Inflammatory macrophage treated with lipopolysaccharide for 1 hour (primary cell): ENCODE data around the gene KCNG4.
"Not testable (repeated sequence)": the region's sequence is repeated elsewhere in the genome, so short reads cannot be mapped to it uniquely, and the experiment has no call there.

Experiments used
- DNase-seq, 2 donors: peaks; one replicate each; pipeline ENCODE4 v3.0.0-alpha.2; 2020 to 2022

KCNG4 gene

GRCh38 chr16:84232969-84233368, 6.8 kb downstream of the KCNG4 start:
- no peak for DNase-seq

GRCh38 chr16:84232060-84232459, 7.8 kb downstream of the KCNG4 start:
- DNase-seq = no peak

- no peak for DNase-seq
Measured at GRCh38 chr16:84229471-84229870, 10.3 kb downstream of the KCNG4 start.

GRCh38 chr16:84228256-84228838, 11.5 kb downstream of the KCNG4 start:
- DNase-seq = peak; percentile 54 to 72

GRCh38 chr16:84227548-84227947, 12.3 kb downstream of the KCNG4 start:
- no peak for DNase-seq

- DNase-seq = no peak
Measured at GRCh38 chr16:84226026-84226425, 13.8 kb downstream of the KCNG4 start.

- no peak for DNase-seq
Measured at GRCh38 chr16:84225571-84225970, 14.2 kb downstream of the KCNG4 start.

- no peak for DNase-seq
Measured at GRCh38 chr16:84225126-84225525, 14.7 kb downstream of the KCNG4 start.

GRCh38 chr16:84224554-84224953, 15.3 kb downstream of the KCNG4 start:
- DNase-seq = no peak

- DNase-seq = no peak
Measured at GRCh38 chr16:84223456-84223855, 16.4 kb downstream of the KCNG4 start.

- no peak for DNase-seq
Measured at GRCh38 chr16:84220851-84221250, 19.0 kb downstream of the KCNG4 start.

- no peak for DNase-seq
Measured at GRCh38 chr16:84218956-84219355, 20.9 kb downstream of the KCNG4 start.

- DNase-seq = no peak
Measured at GRCh38 chr16:84218176-84218823, 21.5 kb downstream of the KCNG4 start.

- DNase-seq = not testable (repeated sequence)
Measured at GRCh38 chr16:84216144-84216543, 23.7 kb downstream of the KCNG4 start.

- no peak for DNase-seq
Measured at GRCh38 chr16:84215531-84215930, 24.3 kb downstream of the KCNG4 start.

GRCh38 chr16:84214451-84215066, 25.3 kb downstream of the KCNG4 start:
- DNase-seq = peak in 1 of 2 donors; percentile 8

- DNase-seq = peak in 1 of 2 donors; percentile 11
Measured at GRCh38 chr16:84212631-84213030, 27.2 kb downstream of the KCNG4 start.

- peak in 1 of 2 donors; percentile 15 for DNase-seq
Measured at GRCh38 chr16:84212154-84212553, 27.7 kb downstream of the KCNG4 start.

GRCh38 chr16:84209989-84210388, 29.8 kb downstream of the KCNG4 start:
- no peak for DNase-seq

GRCh38 chr16:84207879-84208278, 31.9 kb downstream of the KCNG4 start:
- no peak for DNase-seq

- no peak for DNase-seq
Measured at GRCh38 chr16:84207251-84207650, 32.6 kb downstream of the KCNG4 start.

GRCh38 chr16:84205976-84206691, 33.7 kb downstream of the KCNG4 start:
- DNase-seq = no peak

- DNase-seq = not testable (repeated sequence)
Measured at GRCh38 chr16:84205123-84205522, 34.7 kb downstream of the KCNG4 start.

- not testable (repeated sequence) for DNase-seq
Measured at GRCh38 chr16:84204551-84204950, 35.3 kb downstream of the KCNG4 start.
